ENCODE measurements around the gene PSMG2. TPM values are rescaled to one million over a fixed set of nuclear protein-coding genes. Genes with fewer than 3 reads are reported as not detected.
A peak's percentile ranks its signal among the peaks of the same experiment; 100 is the strongest.

The PSMG2 gene
- total RNA-seq, 4 donors from 2014 or later: 59.8 to 92.9 (median 77.2) TPM

GRCh38 chr18:12774982-12775381 lies 72.1 kb downstream of the PSMG2 start:
- Histone ChIP-seq H3K4me1 (no peaks in the 10 kb centered on the region), H3K27me3 (no peaks in the 10 kb centered on the region), H3K4me3 (no peak overlapping the region), H3K27ac (replicated peaks in 1 of 4) (no peak overlapping the region), H3K9me3 (no peaks in the 10 kb centered on the region), H3K36me3 (no peaks in the 10 kb centered on the region)
- peak; percentile 55 for DNase-seq (ENCODE audit: extremely low spot score)
- 91% methylated on average over 9 of the region's 9 CpGs for WGBS
- TF ChIP-seq POLR2A (IDR thresholded peaks at IDR 0.05; ENCODE audit: low read depth): no peak
- intact Hi-C loops (cut with DNase I): no loop called here

Small RNA genes lying within 50 kb of the gene (small RNA-seq; reads per million reads assigned to genes)
- 0 reads per million in 3 donors for gene RF00019

Other genes starting within 250 kb of the PSMG2 start
- gene SPIRE1, start 44.9 kb upstream of the PSMG2 start, total RNA-seq: 10 to 100 TPM; 33.2 to 48.3 (median 40.2) TPM
- 1 to 10 TPM; 5.0 to 8.7 (median 5.8) TPM for gene CEP76, start 319 bp upstream of the PSMG2 start, total RNA-seq
- 10 to 100 TPM; 14.3 to 27.5 (median 18.0) TPM for gene PTPN2, start 181.2 kb downstream of the PSMG2 start, total RNA-seq
- 10 to 100 TPM; 18.0 to 42.6 (median 23.2) TPM for gene SEH1L, start 245.0 kb downstream of the PSMG2 start, total RNA-seq